Ascending aorta (tissue), 2 donors: Measurements from ENCODE around the gene TRABD2B. TPM values are rescaled to one million over a fixed set of nuclear protein-coding genes. Genes with fewer than 3 reads are reported as not detected.

Experiments used
- DNase-seq, 2 donors: peaks; one replicate each; pipeline ENCODE4 v3.0.0-alpha.2; 2019; ENCODE audit warnings: low spot score in 2 of 2
- H3K27ac ChIP-seq, 2 donors: fragments of 200-600 bp; sonication (generic); one replicate each; pipeline ENCODE4 v1.5.1; 2016 to 2017; ENCODE audit warnings: mild to moderate bottlenecking in 1 of 2
- H3K27me3 ChIP-seq: fragments of 200-600 bp; sonication (generic); one replicate; pipeline ENCODE4 v1.5.1; 2017
- H3K36me3 ChIP-seq, 2 donors: fragments of 200-600 bp; sonication (generic); one replicate each; pipeline ENCODE4 v1.5.1; 2016
- H3K4me1 ChIP-seq, 2 donors: fragments of 200-600 bp; sonication (generic); one replicate each; pipeline ENCODE4 v1.5.1; 2016 to 2017; ENCODE audit warnings: mild to moderate bottlenecking in 1 of 2
- H3K4me3 ChIP-seq, 2 donors: fragments of 200-600 bp; sonication (generic); one replicate each; pipeline ENCODE4 v1.5.1; 2016 to 2017; ENCODE audit warnings: mild to moderate bottlenecking in 1 of 2
- H3K9me3 ChIP-seq, 2 donors: fragments of 200-600 bp; sonication (generic); one replicate each; pipeline ENCODE4 v1.5.1; 2016
- intact Hi-C: fragments of 100-400 bp; cut with DNase I; formaldehyde crosslinking; loops from one replicate; pipeline ENCODE4 v1.15.1; 2023
- total RNA-seq: library from RNA; depleted of rRNA; stranded (reverse); fragments of >200 nt; gene quantifications from one replicate; pipeline ENCODE4 v1.1.0, GENCODE V29; 2016
- TF ChIP-seq, protein P1 (sequence below), 3 experiments: fragments of 200-600 bp in 2 of 3; fragments of 450-650 bp in 1 of 3; sonication (generic) in 2 of 3; IDR thresholded peaks; one replicate each; pipeline ENCODE4 v1.5.1; 2016 to 2019; ENCODE audit warnings: antibody characterized with exemption in 3 of 3, mild to moderate bottlenecking in 1 of 3, moderate library complexity in 1 of 3

The TRABD2B gene
- total RNA-seq, 1 donor from 2014 or later = 7.9 TPM

DNA sequence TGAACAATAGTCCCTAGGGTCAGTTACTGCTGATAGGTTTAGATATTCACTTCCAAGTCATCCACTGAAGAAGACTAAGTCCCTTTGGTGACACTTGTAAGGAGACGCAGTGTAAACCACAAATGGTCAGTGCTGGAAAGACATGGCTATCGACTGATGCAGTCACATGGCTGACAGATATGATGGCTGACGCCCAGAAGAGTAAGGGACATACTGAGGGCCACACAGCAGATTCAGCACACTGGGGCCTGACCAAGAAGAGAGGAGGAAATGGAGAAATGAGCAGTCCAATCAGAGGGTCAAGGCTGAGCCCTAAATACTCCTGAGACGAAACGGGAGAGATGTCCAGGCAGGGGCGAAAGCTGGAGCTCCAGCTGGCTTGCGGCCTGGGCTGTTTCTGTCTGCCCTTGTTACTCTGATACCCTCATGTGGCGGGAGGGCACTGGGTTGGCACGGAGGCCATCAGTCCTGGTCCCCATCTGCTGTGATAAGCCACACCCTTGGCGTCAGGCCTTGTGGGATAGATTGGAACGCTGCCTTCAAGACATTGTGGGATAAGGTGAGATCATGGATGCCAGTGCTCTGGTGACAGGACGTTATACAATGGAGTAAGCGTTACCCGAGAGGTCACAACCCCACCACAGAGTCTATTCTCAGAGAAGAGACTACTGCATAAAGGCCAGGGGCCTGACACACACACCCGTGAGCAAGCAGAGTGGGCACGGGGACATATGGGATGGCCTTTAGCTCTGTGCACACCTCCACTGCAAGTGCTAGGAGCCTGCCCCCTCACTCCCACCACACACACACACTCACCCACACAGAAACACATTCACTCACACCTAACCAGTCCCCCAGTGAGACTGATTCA lies 158.4 kb downstream of the TRABD2B start:
- Histone ChIP-seq H3K27ac (no peak overlapping the region), H3K4me1 (peaks cover 3 to 17% of the 10 kb centered on the region in 2 donors), H3K36me3 (no peaks in the 10 kb centered on the region), H3K9me3 (peaks cover 3 to 17% of the 10 kb centered on the region in 2 donors), H3K27me3 (no peaks in the 10 kb centered on the region), H3K4me3 (no peak overlapping the region)
- TF ChIP-seq, protein P1, sequence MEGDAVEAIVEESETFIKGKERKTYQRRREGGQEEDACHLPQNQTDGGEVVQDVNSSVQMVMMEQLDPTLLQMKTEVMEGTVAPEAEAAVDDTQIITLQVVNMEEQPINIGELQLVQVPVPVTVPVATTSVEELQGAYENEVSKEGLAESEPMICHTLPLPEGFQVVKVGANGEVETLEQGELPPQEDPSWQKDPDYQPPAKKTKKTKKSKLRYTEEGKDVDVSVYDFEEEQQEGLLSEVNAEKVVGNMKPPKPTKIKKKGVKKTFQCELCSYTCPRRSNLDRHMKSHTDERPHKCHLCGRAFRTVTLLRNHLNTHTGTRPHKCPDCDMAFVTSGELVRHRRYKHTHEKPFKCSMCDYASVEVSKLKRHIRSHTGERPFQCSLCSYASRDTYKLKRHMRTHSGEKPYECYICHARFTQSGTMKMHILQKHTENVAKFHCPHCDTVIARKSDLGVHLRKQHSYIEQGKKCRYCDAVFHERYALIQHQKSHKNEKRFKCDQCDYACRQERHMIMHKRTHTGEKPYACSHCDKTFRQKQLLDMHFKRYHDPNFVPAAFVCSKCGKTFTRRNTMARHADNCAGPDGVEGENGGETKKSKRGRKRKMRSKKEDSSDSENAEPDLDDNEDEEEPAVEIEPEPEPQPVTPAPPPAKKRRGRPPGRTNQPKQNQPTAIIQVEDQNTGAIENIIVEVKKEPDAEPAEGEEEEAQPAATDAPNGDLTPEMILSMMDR (IDR thresholded peaks at IDR 0.05) = no peak
- intact Hi-C loops = no loop called here
- no peak for DNase-seq

DNA sequence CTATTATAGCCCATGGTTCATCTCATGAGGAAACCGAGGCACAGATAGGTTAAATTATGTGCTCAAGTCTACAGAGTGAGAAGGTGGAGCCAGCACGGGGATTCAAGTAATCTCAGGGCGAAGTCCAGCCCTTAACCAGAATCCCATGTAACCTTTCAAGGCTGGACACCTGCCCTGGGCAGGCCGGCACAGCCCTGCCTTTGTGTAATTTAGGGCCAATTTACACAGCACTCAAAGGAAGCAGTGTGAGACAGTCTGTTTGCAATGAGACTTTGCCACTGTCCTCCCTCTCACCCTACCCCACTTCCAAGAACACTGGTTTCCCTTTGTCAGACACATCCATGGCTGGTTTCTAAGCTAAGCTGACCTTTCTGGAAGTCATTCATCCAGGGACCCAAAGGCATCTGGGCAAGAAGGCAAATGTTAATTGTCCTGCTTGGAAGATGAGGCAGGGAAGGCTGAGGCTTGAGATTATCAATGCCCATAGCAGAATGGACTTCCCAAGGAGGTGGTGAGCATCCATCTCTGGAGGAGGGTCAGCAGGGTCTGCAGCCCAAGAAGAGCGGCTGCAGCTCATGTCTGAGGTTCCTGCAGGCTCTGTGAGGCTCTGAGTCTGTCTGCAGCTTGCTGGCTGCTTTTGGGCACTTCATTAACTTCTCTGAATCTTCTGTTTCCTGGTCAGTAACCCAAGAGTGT lies 159.2 kb downstream of the TRABD2B start:
- DNase-seq = no peak
- peak overlapping the region in 1 of 2 donors; percentile 77 for H3K27ac ChIP-seq
- peaks cover 3 to 17% of the 10 kb centered on the region in 2 donors for H3K9me3 ChIP-seq
- H3K4me1 ChIP-seq = peaks cover 3 to 20% of the 10 kb centered on the region in 2 donors
- H3K4me3 ChIP-seq = no peak overlapping the region
- H3K36me3 ChIP-seq = no peaks in the 10 kb centered on the region
- TF ChIP-seq, protein P1 (IDR thresholded peaks at IDR 0.05) = no peak
- H3K27me3 ChIP-seq = no peaks in the 10 kb centered on the region
- intact Hi-C loops = no loop called here

DNA sequence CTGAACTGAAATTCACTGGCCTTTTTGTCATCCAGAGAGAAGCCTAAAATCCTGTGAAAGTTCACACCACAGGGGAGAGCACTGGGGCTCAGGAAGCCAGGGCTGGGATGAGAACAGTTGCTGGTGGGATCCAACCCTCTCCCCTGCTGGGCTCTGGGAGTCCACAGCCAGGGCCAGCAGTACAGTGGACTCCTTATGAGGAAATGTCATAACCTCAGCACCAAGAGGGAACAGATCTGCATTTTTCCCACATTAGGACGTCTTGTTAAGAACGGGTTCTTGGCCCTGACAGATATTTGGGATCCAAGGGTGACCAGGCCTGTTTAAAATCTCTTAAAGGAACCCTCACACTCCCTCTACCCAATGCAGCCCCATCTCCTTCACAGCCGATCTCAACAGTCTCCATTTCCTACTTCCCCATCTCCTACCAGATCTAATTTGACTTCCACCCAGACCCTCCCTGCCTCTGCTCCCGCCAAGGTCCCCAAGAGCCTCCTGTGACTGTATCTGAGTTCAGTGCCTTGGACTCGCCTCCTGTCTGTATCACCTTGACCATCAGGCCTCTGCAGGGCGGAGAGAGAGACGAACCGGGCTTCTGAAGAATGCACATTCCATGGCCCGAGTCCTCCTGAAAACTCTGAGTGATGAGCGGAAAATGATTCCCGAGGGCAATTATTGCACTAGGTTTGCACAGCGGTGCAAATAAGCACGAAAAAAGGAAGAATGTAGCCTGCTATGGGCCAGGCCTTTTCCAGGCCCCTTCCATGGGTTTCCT lies 159.9 kb downstream of the TRABD2B start:
- no peak for DNase-seq
- H3K4me3 ChIP-seq = no peak overlapping the region
- TF ChIP-seq, protein P1 (IDR thresholded peaks at IDR 0.05) = no peak
- intact Hi-C loops = no loop called here
- H3K4me1 ChIP-seq = peaks cover 3 to 20% of the 10 kb centered on the region in 2 donors
- no peaks in the 10 kb centered on the region for H3K36me3 ChIP-seq
- peaks cover 3 to 17% of the 10 kb centered on the region in 2 donors for H3K9me3 ChIP-seq
- H3K27me3 ChIP-seq = no peaks in the 10 kb centered on the region
- peak overlapping the region; percentile 76 to 77 for H3K27ac ChIP-seq

DNA sequence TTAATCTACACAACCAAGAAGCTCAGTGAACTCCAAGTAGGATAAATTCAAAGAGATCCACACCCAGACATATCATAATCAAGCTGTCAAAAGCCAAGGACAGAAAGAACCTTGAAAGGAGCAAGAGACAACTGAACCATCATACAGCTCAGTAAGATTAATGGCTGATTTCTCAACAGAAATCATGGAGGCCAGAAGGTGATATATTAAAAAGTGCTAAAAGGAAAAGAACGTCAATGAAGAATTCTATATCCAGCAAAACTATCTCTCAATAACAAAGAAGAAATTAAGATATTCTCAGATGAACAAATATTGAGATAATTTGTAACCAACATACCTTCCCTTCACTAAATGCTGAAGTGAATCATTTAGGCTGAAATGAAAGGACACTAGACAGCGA lies 161.8 kb downstream of the TRABD2B start:
- intact Hi-C loops = no loop called here
- H3K4me1 ChIP-seq = peaks cover 3 to 32% of the 10 kb centered on the region in 2 donors
- peaks cover 3 to 17% of the 10 kb centered on the region in 2 donors for H3K9me3 ChIP-seq
- no peak overlapping the region for H3K27ac ChIP-seq
- no peak for DNase-seq
- TF ChIP-seq, protein P1 (IDR thresholded peaks at IDR 0.05) = no peak
- H3K4me3 ChIP-seq = no peak overlapping the region
- H3K36me3 ChIP-seq = no peaks in the 10 kb centered on the region
- no peaks in the 10 kb centered on the region for H3K27me3 ChIP-seq

DNA sequence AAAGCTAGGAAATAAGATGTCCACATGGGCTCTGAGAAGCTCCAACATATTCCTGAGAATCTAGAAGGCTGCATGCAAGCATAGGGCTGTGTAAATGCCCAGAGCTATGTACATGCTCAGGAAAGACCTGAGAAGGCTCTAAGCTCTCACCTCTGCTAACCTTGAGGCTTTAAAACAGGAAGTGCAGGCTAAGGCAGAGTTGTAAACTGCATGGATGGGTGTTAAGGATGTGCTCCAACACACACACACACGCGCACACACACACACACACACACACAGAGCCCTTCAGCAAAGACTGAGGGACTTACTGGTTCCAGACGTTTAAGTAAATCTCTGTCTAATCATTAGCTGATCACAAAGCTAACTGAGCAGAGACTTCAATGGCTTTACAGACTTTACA lies 162.9 kb downstream of the TRABD2B start:
- Histone ChIP-seq H3K27me3 (no peaks in the 10 kb centered on the region), H3K27ac (no peak overlapping the region), H3K9me3 (peaks cover 3 to 17% of the 10 kb centered on the region in 2 donors), H3K4me1 (peaks cover 4 to 37% of the 10 kb centered on the region in 2 donors), H3K4me3 (no peak overlapping the region), H3K36me3 (no peaks in the 10 kb centered on the region)
- TF ChIP-seq, protein P1 (IDR thresholded peaks at IDR 0.05) = no peak
- intact Hi-C loops = no loop called here
- no peak for DNase-seq
